Islet of Langerhans (tissue), 1 donor: ENCODE data around the gene ANKRD34A.

Experiments
- FAIRE-seq: peaks from one replicate; lab custom pipeline; 2011; peaks lifted over from hg19 to GRCh38; lab: Jason Lieb, UNC

The ANKRD34A gene

GRCh38 chr1:145965119-145965744, 857 bp upstream of the ANKRD34A start:
- FAIRE-seq: no peak

GRCh38 chr1:145963265-145964019, 933 bp downstream of the ANKRD34A start:
- FAIRE-seq: no peak

DNA sequence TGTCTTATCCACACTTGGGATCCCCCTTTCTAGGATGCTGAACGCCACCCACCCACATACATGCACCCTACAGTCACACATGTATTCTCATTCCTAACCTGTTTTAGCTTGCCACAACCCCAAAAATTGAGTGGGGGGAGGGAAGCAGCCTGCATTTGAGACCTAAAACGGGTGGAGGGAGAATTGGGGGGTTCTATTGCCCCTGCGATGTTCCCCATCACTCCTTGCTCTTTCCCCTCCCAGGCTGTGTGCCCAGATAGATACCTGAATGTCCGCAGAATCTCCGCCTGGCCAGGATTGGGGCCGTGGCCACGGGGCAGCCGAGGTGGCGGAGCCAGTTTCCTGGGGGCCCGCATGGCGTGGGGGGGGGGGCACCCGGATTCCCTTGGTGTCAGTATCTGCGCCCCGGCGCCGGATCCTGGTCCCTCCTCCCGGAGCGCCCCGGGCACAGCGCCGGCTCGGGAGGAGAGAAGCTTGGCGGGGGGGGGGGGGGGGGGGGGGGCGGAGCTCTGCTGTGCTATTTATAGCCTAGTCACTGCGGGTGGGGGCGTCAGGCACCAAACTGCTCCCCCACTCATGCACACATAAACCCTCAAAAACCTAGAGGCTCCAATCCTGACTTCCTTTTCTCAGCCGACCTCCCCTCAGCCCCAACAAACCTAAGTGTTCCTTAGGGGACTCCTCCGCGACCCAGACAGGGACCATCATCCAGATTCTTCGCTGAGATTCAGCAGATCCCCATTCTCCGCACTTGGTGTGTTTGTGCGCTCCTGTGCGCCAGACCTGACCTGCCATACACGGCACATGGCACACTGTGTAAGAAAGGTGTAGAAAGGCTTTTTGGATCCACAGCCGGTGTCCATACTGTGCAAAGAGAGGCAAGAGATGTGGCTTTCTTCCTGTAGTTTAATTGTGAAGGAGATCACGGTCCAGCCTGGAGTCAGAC, 1.9 kb downstream of the ANKRD34A start:
- FAIRE-seq: no peak

DNA sequence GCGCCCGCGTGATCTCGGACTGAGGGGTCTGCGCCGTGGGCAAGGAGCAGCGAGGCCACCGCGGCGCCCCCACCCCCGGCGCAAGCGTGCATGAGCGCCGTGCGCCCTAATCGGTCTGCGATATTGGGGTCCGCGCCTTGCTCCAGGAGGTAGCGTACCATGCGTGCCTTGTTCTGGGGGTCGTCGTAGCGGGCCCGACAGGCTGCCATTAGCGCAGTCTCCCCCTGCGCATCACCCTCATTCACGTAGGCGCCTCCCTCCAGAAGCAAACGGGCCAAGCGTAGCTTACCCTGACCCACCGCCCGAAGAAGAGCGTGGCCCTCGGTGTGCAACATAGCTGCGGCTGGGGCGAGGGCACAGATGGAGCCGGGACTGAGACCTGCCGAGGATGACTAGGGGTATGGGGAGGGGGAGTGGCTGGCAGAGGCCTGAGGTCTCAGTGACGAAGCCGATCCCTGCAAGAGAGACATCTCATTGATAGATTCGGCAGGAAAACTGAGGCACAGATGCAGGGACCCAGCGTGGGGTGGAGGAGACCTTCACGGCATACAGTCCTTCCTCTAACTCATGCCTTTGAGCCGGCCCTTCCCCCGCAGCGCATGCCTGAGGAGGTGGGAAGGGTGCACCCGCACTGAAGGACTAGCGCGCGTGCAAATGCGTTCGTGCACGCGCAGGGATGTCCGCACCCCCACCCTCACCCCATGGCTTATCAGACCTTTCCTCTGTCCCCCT, 2.8 kb downstream of the ANKRD34A start:
- FAIRE-seq: no peak

- no peak for FAIRE-seq
Measured at GRCh38 chr1:145961109-145961424, 3.3 kb downstream of the ANKRD34A start.

DNA sequence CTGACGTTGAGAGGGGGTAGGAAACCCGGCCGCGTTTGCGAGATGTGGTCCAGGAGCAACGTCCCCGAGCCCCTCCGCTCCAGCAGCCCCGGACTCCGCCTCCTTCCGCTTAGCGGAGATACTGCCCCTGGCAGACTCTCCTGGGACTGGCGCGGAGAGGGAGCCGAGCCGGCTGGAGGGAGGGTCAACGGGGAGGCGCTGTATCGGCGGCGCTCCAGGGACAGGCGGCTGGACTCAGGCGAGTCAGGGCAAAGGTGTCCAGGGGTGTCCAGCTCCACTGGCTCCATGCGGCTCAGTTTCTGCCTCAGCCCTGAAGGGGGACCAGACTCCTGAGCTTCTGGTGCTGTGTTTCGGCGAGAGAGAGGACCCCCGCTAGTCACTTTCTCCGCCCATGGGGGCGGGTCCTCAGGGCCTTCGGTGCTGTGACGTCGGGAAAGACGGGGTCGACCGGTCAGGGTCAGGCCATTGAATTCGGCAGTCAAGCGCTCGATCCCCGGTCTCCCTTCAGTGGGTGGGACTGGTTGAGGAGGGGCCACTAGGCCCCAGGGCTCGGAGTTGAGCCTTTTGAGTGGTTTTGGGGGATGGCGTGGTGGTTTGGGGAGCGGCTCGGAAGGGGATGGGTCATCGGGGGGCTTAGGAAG, 3.8 kb downstream of the ANKRD34A start:
- FAIRE-seq: no peak

- no peak for FAIRE-seq
Measured at GRCh38 chr1:145959957-145960467, 4.4 kb downstream of the ANKRD34A start.

DNA sequence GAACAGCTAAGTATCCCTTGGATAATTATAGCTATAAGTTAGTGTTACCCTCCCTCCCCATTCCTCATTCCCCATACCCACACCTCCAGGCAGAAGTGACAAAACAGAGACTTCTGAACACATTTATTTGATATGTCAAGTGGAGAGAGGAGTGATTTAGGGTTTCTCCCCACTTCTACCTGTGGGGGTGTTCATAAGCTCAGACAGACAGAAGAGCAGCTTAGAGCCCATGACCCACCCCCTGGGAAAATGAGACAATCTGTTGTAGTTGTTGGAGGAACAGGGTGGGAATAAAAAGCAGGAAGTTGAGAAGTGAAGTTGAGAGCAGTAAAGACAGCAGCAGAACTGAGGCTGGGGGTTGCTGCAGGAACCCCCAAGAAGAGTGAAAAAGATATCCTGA, 5.0 kb downstream of the ANKRD34A start:
- FAIRE-seq: no peak

DNA sequence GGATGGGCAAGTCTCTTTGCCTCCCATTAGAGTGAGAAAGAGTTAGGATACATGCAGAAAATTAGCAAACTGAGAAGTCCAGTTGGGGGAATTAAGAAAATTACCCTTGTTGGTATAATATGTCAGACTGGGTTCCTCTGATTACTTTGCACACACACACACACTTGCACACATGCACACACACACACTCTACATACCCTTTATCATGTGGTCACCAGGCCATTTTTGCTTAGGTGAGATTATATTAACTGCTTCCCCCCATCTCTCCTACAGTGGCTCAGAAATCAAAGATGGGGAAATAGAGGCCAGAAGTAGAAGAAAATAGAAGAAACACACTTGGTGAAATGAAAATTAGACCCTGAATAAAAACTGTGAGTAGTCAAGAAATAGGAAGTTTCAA, 5.6 kb downstream of the ANKRD34A start:
- no peak for FAIRE-seq

DNA sequence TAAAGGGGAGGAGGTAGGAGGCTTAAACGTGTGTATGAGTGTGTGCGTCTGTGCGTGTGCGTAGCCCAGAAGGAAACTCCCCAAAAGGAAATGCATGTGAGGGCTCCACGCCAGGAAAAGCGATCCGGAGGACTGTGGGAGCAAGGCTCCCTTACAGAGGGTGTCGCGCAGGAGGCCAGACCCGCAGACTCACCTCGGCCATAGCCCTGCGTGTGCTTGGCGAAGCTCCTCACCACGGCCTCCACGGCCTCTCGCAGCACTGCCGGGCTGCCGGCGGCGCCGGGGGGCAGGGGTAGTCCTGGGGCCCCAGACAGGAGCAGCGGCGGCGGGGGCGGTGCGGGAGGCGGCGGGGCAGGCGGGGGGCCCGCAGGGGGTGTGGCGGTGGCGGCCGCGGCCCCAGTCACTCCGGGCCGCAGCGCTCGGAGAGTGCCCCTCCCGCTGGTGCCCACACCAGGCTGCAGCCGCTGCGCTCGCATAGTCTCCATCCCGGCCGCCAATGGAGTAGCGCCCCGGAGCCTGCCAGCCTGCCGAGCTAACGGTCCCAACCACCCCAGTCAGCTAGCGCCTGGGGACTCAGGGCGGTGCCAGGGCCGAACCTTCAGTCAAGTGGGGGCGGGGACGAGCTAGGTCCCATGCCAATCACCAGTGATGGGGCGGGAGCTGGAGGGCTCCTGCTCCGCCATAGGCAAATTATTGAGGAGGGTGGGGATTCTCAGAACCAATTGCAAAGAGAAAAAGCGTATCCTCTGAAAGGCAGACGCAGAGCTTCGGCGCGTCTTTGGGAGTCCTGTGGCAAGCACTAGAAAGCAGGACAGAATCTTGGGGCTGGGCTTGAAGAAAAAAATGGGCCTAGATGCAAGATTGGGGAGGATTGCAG, 6.7 kb downstream of the ANKRD34A start, which contains the start of gene LIX1L:
LIX1L (minus strand) TSS at position 575 of the 877 bp plus-strand sequence; CDS start at position 485, 90 bp downstream.
- FAIRE-seq: peak; percentile 91

DNA sequence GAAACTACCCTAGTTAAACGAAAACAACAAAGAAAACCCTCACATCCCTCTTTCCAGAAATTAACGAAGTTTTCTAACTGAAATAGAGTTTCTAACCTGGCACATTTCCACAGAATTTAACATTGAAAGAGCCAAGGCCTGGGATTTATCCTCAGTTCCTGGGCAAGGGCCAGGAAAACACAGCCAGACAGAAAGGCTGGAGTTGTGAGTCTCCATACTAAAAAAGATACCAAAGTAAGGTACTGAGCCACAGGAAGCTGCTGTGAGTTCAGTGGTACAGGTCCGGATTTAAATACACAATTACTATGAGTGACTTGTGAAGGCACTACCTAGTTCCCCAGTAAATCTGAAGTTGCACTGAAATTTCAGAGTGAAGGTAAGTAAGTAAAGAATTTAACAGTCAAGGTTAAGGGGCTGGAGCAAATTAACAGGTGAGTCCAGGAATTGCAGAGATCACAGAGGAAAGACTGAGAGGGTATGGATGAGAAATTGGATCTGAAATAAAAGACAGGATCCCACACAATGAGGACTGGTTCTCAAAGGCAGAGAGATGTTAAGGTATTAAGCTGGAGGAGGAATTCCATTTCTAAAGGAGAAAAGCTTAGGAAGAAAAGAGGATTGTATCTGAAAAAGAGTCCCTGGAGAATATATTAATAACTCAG, 7.5 kb downstream of the ANKRD34A start:
- no peak for FAIRE-seq

GRCh38 chr1:145956361-145956760, 8.0 kb downstream of the ANKRD34A start:
- FAIRE-seq: no peak

DNA sequence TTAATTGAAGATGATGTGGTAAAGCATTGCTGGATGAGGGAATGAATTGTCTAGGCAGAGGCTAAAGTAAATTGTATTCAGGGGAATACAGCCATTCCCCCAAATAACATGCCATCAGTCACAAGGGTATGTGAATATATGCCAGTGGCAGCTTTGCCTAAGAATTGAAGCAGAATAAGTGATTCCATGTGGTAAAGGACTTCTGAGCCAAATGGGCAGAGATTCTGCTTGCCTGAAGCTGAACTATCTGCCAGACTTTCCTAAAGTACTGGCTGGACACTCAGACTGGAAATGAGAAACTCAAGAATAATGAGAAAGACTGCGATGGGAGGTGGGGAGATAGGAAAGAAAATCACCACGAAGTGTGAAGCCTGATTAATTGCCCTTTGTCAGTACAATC, 8.9 kb downstream of the ANKRD34A start:
- no peak for FAIRE-seq

DNA sequence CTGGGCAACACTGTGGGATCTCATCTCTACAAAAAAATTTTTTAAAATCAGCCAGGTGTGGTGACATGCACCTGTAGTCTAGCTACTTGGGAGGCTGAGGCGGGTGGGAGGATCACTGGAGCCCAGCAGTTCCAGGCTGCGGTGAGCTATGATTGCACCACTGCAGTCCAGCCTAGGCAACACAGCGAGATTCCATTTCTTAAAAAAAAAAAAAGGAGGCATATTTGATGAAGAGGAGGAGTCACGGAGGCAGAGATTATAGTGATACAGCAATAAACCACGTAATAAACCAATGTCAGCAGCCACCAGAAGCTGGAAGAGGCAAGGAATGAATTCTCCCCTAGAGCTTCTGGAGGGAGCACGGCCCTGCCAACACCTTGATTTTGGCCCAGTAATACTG, 10.5 kb downstream of the ANKRD34A start:
- no peak for FAIRE-seq

- no peak for FAIRE-seq
Measured at GRCh38 chr1:145952903-145953302, 11.5 kb downstream of the ANKRD34A start.

DNA sequence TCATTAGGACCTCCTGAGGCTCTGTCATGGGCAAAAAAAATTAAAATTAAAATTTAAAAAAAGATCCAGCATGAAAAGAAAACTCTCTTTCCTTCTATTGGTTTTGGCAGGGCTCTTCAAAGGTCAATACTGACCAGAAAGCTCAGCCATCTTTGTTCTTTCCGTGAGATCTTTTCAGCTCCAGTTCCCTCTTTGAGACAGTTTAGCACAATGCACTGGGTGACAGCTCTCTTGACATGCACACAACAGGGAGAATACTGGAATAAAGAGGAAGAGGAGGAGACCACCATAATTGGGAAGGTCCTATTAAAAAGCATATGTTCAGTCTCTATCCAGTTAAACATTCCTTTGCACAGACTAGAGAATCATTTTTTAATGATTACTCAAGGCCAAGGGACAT, 12.8 kb downstream of the ANKRD34A start:
- no peak for FAIRE-seq

- FAIRE-seq: no peak
Measured at GRCh38 chr1:145949219-145949618, 15.2 kb downstream of the ANKRD34A start.

DNA sequence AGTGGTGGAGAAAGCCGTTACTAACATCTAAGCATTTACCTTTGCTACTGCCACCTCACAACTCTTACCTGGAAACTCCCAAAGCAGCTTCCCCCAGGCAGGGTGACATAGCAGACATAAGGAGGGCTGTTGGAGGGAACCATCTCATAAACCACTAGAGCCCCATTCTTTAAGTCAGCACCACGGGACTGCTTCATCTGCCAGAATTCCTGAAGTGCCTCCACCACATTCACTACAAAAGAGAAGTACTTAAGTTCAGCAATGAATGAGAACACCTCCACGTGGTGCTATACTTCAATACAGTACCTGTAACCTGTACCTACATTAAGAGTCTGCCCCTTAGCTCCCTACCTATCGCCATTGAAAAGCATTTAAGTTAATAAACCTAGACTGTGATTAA, 16.8 kb downstream of the ANKRD34A start:
- FAIRE-seq: no peak

DNA sequence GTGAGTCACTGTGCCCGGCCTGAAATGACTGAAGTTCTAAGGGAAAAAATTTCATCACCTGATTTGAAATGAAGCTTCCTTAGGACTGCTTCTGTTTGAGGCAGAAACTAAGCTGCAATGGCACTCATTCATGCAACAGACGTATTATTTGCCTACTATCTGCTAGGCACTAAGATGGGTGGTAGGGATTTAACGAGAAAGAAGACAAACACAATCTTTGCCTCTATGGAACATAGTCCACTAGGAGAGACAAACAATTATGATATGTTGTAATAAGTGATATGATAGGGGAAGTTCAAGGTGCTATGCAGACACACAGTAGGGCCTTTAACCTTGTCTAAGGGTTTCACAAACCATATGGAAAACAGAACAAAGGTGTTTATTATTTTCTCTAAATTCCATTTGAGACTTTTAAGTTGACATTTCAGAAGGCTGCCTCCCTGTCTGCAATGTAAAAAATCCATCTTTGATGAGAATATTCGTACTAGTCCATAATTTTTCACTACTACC, 17.8 kb downstream of the ANKRD34A start:
- FAIRE-seq: no peak

GRCh38 chr1:145944532-145944931, 19.8 kb downstream of the ANKRD34A start:
- no peak for FAIRE-seq
